NCI-H2196 (cell line): ENCODE results near the gene FOXC2.

Experiments
- DNase-seq: peaks from one replicate; lab custom pipeline; 2025; ENCODE audit not compliant: unreplicated experiment; lab: John Stamatoyannopoulos, UW

The FOXC2 gene

GRCh38 chr16:86566601-86566965 is at the start of gene FOXC2:
Gene FOXC2, plus strand, starts transcription at chr16:86566829. Its CDS starts 507 bp downstream, at chr16:86567336.
- DNase-seq, result no peak

GRCh38 chr16:86517033-86517432 is 49.6 kb upstream of the FOXC2 start:
- DNase-seq, result no peak

GRCh38 chr16:86517652-86518258 is 48.9 kb upstream of the FOXC2 start:
- peak; percentile 31 for DNase-seq

- no peak for DNase-seq
Measured at GRCh38 chr16:86519007-86519648, 47.5 kb upstream of the FOXC2 start.

- peak; percentile 33 for DNase-seq
Measured at GRCh38 chr16:86519649-86520316, 46.8 kb upstream of the FOXC2 start.

- DNase-seq, result no peak
Measured at GRCh38 chr16:86520317-86521210, 46.1 kb upstream of the FOXC2 start.

- DNase-seq, result no peak
Measured at GRCh38 chr16:86521236-86522197, 45.1 kb upstream of the FOXC2 start.

- no peak for DNase-seq
Measured at GRCh38 chr16:86522634-86523033, 44.0 kb upstream of the FOXC2 start.

- no peak for DNase-seq
Measured at GRCh38 chr16:86523166-86523740, 43.4 kb upstream of the FOXC2 start.

- no peak for DNase-seq
Measured at GRCh38 chr16:86524029-86524428, 42.6 kb upstream of the FOXC2 start.

- no peak for DNase-seq
Measured at GRCh38 chr16:86525696-86526095, 40.9 kb upstream of the FOXC2 start.

GRCh38 chr16:86527366-86527765 is 39.3 kb upstream of the FOXC2 start:
- no peak for DNase-seq

- DNase-seq, result no peak
Measured at GRCh38 chr16:86528061-86528929, 38.3 kb upstream of the FOXC2 start.

GRCh38 chr16:86529160-86529559 is 37.5 kb upstream of the FOXC2 start:
- no peak for DNase-seq

- DNase-seq, result no peak
Measured at GRCh38 chr16:86530251-86531190, 36.1 kb upstream of the FOXC2 start.

- no peak for DNase-seq
Measured at GRCh38 chr16:86531191-86531545, 35.5 kb upstream of the FOXC2 start.

GRCh38 chr16:86531641-86532525 is 34.7 kb upstream of the FOXC2 start:
- no peak for DNase-seq
